K562 (cell line): ENCODE data around the gene EEF1AKMT4. TPM values are rescaled to one million over a fixed set of nuclear protein-coding genes. Genes with fewer than 3 reads are reported as not detected.

Experiments used
- ASH1L ChIP-seq: fragments of 450-650 bp; IDR thresholded peaks from 2 replicates; pipeline ENCODE4 v1.6.1; 2018; ENCODE audit warnings: borderline replicate concordance, mild to moderate bottlenecking, low read depth; ENCODE audit not compliant: partially characterized antibody
- CBX3 ChIP-seq, 2 experiments: IDR thresholded peaks; 1 replicate in 1 of 2; 2 replicates in 1 of 2; pipeline ENCODE4 v1.6.1; 2012; ENCODE audit warnings: inconsistent platforms in 2 of 2, low read length in 2 of 2, borderline replicate concordance in 1 of 2, control low read depth in 1 of 2
- CHD1 ChIP-seq: fragments of 200-600 bp; sonication (generic); IDR thresholded peaks from one replicate; pipeline ENCODE4 v1.6.1; 2012; ENCODE audit warnings: mild to moderate bottlenecking, moderate library complexity, low read length, inconsistent platforms
- DPF2 ChIP-seq: fragments of 450-650 bp; IDR thresholded peaks from 2 replicates; pipeline ENCODE4 v1.6.1; 2016
- ELK1 ChIP-seq: sonication (generic); formaldehyde crosslinking; IDR thresholded peaks from 2 replicates; pipeline ENCODE4 v1.8.1; 2022; ENCODE audit warnings: missing genetic modification reagents
- FOXK2 ChIP-seq, 2 experiments: fragments of 450-650 bp; IDR thresholded peaks in 1 of 2; conservative IDR thresholded peaks in 1 of 2; 2 replicates each; pipeline ENCODE4 v1.6.1; 2016; ENCODE audit warnings: low read depth in 2 of 2, mild to moderate bottlenecking in 1 of 2
- HDAC1 ChIP-seq, 2 experiments: fragments of 450-650 bp; IDR thresholded peaks; 2 replicates each; pipeline ENCODE4 v1.6.1; 2016 to 2017; ENCODE audit warnings: inconsistent platforms in 1 of 2, mild to moderate bottlenecking in 1 of 2, moderate library complexity in 1 of 2
- HDAC3 ChIP-seq: fragments of 450-650 bp; IDR thresholded peaks from 2 replicates; pipeline ENCODE4 v1.6.1; 2018; ENCODE audit warnings: borderline replicate concordance, mild to moderate bottlenecking, moderate library complexity; ENCODE audit not compliant: partially characterized antibody
- HMGN3 ChIP-seq: IDR thresholded peaks from 2 replicates; pipeline ENCODE4 v1.6.1; 2011; ENCODE audit warnings: borderline replicate concordance, low read depth, mild to moderate bottlenecking, mixed read lengths, low read length; ENCODE audit not compliant: insufficient read length; ENCODE audit errors: extremely low read depth
- HNRNPLL ChIP-seq: fragments of 200-400 bp; formaldehyde crosslinking; IDR thresholded peaks from 2 replicates; pipeline ENCODE4 v1.6.1; 2017; ENCODE audit warnings: low read length, low read depth, mild to moderate bottlenecking; ENCODE audit not compliant: poor library complexity, severe bottlenecking
- POLR2AphosphoS5 ChIP-seq: IDR thresholded peaks from 2 replicates; pipeline ENCODE4 v1.6.1; 2011; ENCODE audit warnings: mild to moderate bottlenecking, low read depth, low read length, moderate library complexity; ENCODE audit not compliant: control insufficient read depth, insufficient read depth
- RCOR1 ChIP-seq, 2 experiments: IDR thresholded peaks; 2 replicates each; pipeline ENCODE4 v1.6.1; 2012; ENCODE audit warnings: low read depth in 2 of 2, low read length in 2 of 2, borderline replicate concordance in 1 of 2, improper control_type of control experiment in 1 of 2
- SMAD2 ChIP-seq: fragments of 150-350 bp; IDR thresholded peaks from 2 replicates; pipeline ENCODE4 v1.6.1; 2014; ENCODE audit warnings: low read depth, mild to moderate bottlenecking, low read length
- SOX6 ChIP-seq: fragments of 450-650 bp; IDR thresholded peaks from 2 replicates; pipeline ENCODE4 v1.6.1; 2014; ENCODE audit warnings: mild to moderate bottlenecking
- STAG1 ChIP-seq: sonication (generic); formaldehyde crosslinking; IDR thresholded peaks from 2 replicates; pipeline ENCODE4 v1.5.0; 2020; ENCODE audit warnings: missing genetic modification reagents, borderline replicate concordance
- TCF7L2 ChIP-seq: fragments of 150-350 bp; IDR thresholded peaks from 2 replicates; pipeline ENCODE4 v1.6.1; 2016; ENCODE audit warnings: low read depth, mild to moderate bottlenecking, low read length, moderate library complexity
- U2AF1 ChIP-seq: fragments of 200-400 bp; formaldehyde crosslinking; optimal IDR thresholded peaks from 2 replicates; pipeline ENCODE3; 2017; ENCODE audit warnings: mild to moderate bottlenecking, low read depth, low read length, moderate library complexity
- ZNF239 ChIP-seq: fragments of 250-450 bp; sonication (Bioruptor Pico); IDR thresholded peaks from 2 replicates; pipeline ENCODE4 v1.4.0; 2020; ENCODE audit warnings: mild to moderate bottlenecking
- ZNF274 ChIP-seq: IDR thresholded peaks from 2 replicates; pipeline ENCODE4 v1.6.1; 2011; ENCODE audit warnings: low read depth, mild to moderate bottlenecking, low read length, moderate library complexity, borderline replicate concordance
- ZNF444 ChIP-seq: fragments of 250-450 bp; sonication (Bioruptor Pico); IDR thresholded peaks from 2 replicates; pipeline ENCODE4 v1.4.0; 2020; ENCODE audit warnings: mild to moderate bottlenecking, moderate library complexity
- polyA plus RNA-seq, 8 experiments: library from polyadenylated mRNA; depleted of rRNA in 4 of 8; stranded (reverse) in 5 of 8; unstranded in 3 of 8; fragments of >200 nt; fragmentation: Nextera tagmentation in 2 of 8; fragmentation: Illumina TruSeq in 1 of 8; extraction: Ambion mirVana in 2 of 8; extraction: Trizol in 1 of 8; gene quantifications; 2 replicates each; pipeline versions ENCODE4 v1.2.1 to v1.2.3, GENCODE V29; 2011 to 2014; ENCODE audit warnings: inconsistent platforms in 1 of 8, missing spikeins in 1 of 8
- total RNA-seq, 7 experiments: library from RNA; depleted of rRNA in 6 of 7; stranded (reverse); fragments of >200 nt in 6 of 7; fragmentation: Illumina TruSeq in 2 of 7; extraction: Trizol in 2 of 7; gene quantifications; 2 replicates each; pipeline versions ENCODE4 v1.2.1 to v1.2.3, GENCODE V29; 2011 to 2021; ENCODE audit warnings: low replicate concordance in 1 of 7
- TF ChIP-seq, protein P1 (sequence below): sonication (generic); formaldehyde crosslinking; IDR thresholded peaks from 2 replicates; pipeline ENCODE4 v1.8.1; 2023; ENCODE audit warnings: mild to moderate bottlenecking, missing genetic modification reagents, moderate library complexity
- TF ChIP-seq, protein P2 (sequence below): fragments of 450-650 bp; formaldehyde crosslinking; IDR thresholded peaks from 2 replicates; pipeline ENCODE4 v1.4.0; 2020; ENCODE audit warnings: mild to moderate bottlenecking, moderate library complexity

Gene EEF1AKMT4
- total and polyA plus RNA-seq, 9 of the 15 experiments (the other 6 are each of a cell fraction or from before 2014, with no cell fraction given), result 10.3 to 49.4 (median 18.9) TPM

- TF ChIP-seq CHD1 (peak; percentile 25), RCOR1 (IDR thresholded peaks at IDR 0.05; ENCODE audit: borderline replicate concordance in 1 of 2, low read depth in 2 of 2, low read length in 2 of 2) (0 out of 4 replicates have a peak, but pooled peaks of 1 of the 2 experiments have one; percentile 6), CBX3 (IDR thresholded peaks at IDR 0.05; ENCODE audit: borderline replicate concordance in 1 of 2, low read length in 2 of 2) (peak in 1 of 2 experiments; percentile 64; a peak in 1 of 3 replicates), FOXK2 (conservative IDR thresholded peaks at IDR 0.05 in 1 of 2, IDR thresholded peaks at IDR 0.05 in 1 of 2; ENCODE audit: low read depth in 2 of 2) (peak; percentile 35 to 52; a peak in 2 of 4 replicates), STAG1 (CRISPR knock-in tag) (no peak), SMAD2 (no peak), ZNF444 (CRISPR knock-in tag) (peak; percentile 76), U2AF1 (peak; percentile 76), ZNF239 (CRISPR knock-in tag) (no peak), HDAC1 (IDR thresholded peaks at IDR 0.05) (peak in 1 of 2 experiments; percentile 98; a peak in 3 of 4 replicates), HMGN3 (peak; percentile 76), ZNF274 (no peak), DPF2 (0 out of 2 replicates have a peak, but pooled peaks have one; percentile 10), ASH1L (no peak), HNRNPLL (peak; percentile 21), TCF7L2 (no peak), POLR2AphosphoS5 (peak; percentile 78), ELK1 (CRISPR knock-in tag) (no peak), HDAC3 (no peak), SOX6 (no peak)
- TF ChIP-seq, protein P1, sequence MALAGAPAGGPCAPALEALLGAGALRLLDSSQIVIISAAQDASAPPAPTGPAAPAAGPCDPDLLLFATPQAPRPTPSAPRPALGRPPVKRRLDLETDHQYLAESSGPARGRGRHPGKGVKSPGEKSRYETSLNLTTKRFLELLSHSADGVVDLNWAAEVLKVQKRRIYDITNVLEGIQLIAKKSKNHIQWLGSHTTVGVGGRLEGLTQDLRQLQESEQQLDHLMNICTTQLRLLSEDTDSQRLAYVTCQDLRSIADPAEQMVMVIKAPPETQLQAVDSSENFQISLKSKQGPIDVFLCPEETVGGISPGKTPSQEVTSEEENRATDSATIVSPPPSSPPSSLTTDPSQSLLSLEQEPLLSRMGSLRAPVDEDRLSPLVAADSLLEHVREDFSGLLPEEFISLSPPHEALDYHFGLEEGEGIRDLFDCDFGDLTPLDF, result no peak
- TF ChIP-seq, protein P2, sequence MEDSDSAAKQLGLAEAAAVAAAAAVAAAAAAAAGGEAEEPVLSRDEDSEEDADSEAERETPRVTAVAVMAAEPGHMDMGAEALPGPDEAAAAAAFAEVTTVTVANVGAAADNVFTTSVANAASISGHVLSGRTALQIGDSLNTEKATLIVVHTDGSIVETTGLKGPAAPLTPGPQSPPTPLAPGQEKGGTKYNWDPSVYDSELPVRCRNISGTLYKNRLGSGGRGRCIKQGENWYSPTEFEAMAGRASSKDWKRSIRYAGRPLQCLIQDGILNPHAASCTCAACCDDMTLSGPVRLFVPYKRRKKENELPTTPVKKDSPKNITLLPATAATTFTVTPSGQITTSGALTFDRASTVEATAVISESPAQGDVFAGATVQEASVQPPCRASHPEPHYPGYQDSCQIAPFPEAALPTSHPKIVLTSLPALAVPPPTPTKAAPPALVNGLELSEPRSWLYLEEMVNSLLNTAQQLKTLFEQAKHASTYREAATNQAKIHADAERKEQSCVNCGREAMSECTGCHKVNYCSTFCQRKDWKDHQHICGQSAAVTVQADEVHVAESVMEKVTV (CRISPR knock-in tag), result no peak
Observed at GRCh38 chr3:184248454-184249411, 739 bp upstream of the EEF1AKMT4 start, which contains the start of gene ALG3 (continued).
